Measurements from ENCODE around the gene MBTD1. TPM values are rescaled to one million over a fixed set of nuclear protein-coding genes. Genes with fewer than 3 reads are reported as not detected.
"Not testable (repeated sequence)": the region's sequence is repeated elsewhere in the genome, so short reads cannot be mapped to it uniquely, and the experiment has no call there.

Gene MBTD1
- polyA plus RNA-seq, 1 of the 3 experiments (the other 2 are of a cell fraction) = 4.6 TPM

- Histone ChIP-seq H3K9ac (no peak overlapping the region), H3K36me3 (replicated peaks in 1 of 2; ENCODE audit: control insufficient read depth in 1 of 2, insufficient read depth in 2 of 2, low read length in 1 of 2) (peaks cover 67 to 83% of the 10 kb centered on the region in 2 experiments), H2AFZ (ENCODE audit: low read depth) (no peak overlapping the region), H3K4me1 (ENCODE audit: control insufficient read depth in 1 of 2, insufficient read depth in 2 of 2, low read depth in 1 of 2, low read length in 1 of 2) (0 out of 4 replicates have a peak, but pooled peaks cover 0 to 2% of the 10 kb centered on the region in 2 experiments), H3F3A (replicated peaks; ENCODE audit: insufficient read depth) (peaks cover 14% of the 10 kb centered on the region), H3K27me3 (ENCODE audit: insufficient read depth) (no peaks in the 10 kb centered on the region), H3K9me3 (no peaks in the 10 kb centered on the region), H3K79me2 (ENCODE audit: insufficient read depth) (peaks cover 95% of the 10 kb centered on the region), H3K9me2 (no peaks in the 10 kb centered on the region), H3K4me2 (no peak overlapping the region), H3K27ac (ENCODE audit: low read depth in 2 of 2, low read length in 1 of 2) (no peak overlapping the region), H4K20me1 (ENCODE audit: insufficient read depth) (peaks cover 29% of the 10 kb centered on the region; the same call in 1 of the 2 replicates), H3K4me3 (ENCODE audit: low read depth in 2 of 2, low read length in 1 of 2) (no peak overlapping the region)
- DNase-seq = no peak
- ChIA-PET CTCF (interaction anchor here (0.7 kb wide), 1 partner anchor 20 kb away, joined by 4 read pairs; no protein-coding TSS in a partner anchor), POLR2A (no interaction called here)
- TF ChIP-seq NFIC (IDR thresholded peaks at IDR 0.05; ENCODE audit: borderline replicate concordance) (no peak), USF1 (IDR thresholded peaks at IDR 0.05; ENCODE audit: borderline replicate concordance, low read depth) (no peak), PBX3 (IDR thresholded peaks at IDR 0.05) (no peak), FOXM1 (IDR thresholded peaks at IDR 0.05; ENCODE audit: low read depth) (no peak), MEF2A (IDR thresholded peaks at IDR 0.05; ENCODE audit: borderline replicate concordance, low read depth) (no peak), REST (IDR thresholded peaks at IDR 0.05; ENCODE audit: low read depth, low read length) (no peak), RXRA (IDR thresholded peaks at IDR 0.05; ENCODE audit: borderline replicate concordance, low read depth) (no peak), POLR2AphosphoS5 (IDR thresholded peaks at IDR 0.05; ENCODE audit: low read depth, low read length) (no peak)
- WGBS (ENCODE audit: low lambda C conversion rate) = 93% methylated on average over 6 of the region's 6 CpGs
These were observed 10.1 kb upstream of the MBTD1 start for GRCh38 chr17:51269991-51270390.

GRCh38 chr17:51264466-51264865 lies 4.6 kb upstream of the MBTD1 start:
- peaks cover 92% of the 10 kb centered on the region for H3K79me2 ChIP-seq (ENCODE audit: insufficient read depth)
- peaks cover 33% of the 10 kb centered on the region for H4K20me1 ChIP-seq (ENCODE audit: insufficient read depth)
- H3K27me3 ChIP-seq (ENCODE audit: insufficient read depth); CTCF ChIA-PET; H3F3A ChIP-seq (replicated peaks; ENCODE audit: insufficient read depth); H3K4me2 ChIP-seq; H2AFZ ChIP-seq (ENCODE audit: low read depth); DNase-seq; H3K9me2 ChIP-seq; H3K4me1 ChIP-seq (ENCODE audit: control insufficient read depth in 1 of 2, insufficient read depth in 2 of 2, low read depth in 1 of 2, low read length in 1 of 2); H3K4me3 ChIP-seq (ENCODE audit: low read depth in 2 of 2, low read length in 1 of 2); POLR2A ChIA-PET; H3K9ac ChIP-seq; H3K27ac ChIP-seq (ENCODE audit: low read depth in 2 of 2, low read length in 1 of 2); H3K9me3 ChIP-seq: not testable (repeated sequence)
- H3K36me3 ChIP-seq (replicated peaks in 1 of 2; ENCODE audit: control insufficient read depth in 1 of 2, insufficient read depth in 2 of 2, low read length in 1 of 2) = peaks cover 44 to 68% of the 10 kb centered on the region in 2 experiments
- WGBS (ENCODE audit: low lambda C conversion rate) = 91% methylated on average over 4 of the region's 4 CpGs

All from SK-N-SH (cell line).